Effector memory CD8-positive, alpha-beta T cell (primary cell): ENCODE measurements around the gene GPR176.
"Not testable (repeated sequence)": the region's sequence is repeated elsewhere in the genome, so short reads cannot be mapped to it uniquely, and the experiment has no call there.

ENCODE experiments used
- ATAC-seq: fragments of 150-1000 bp; cut with Tn5 transposase; replicated peaks from 2 replicates; pipeline ENCODE4 v1.10.0; 2021; ENCODE audit warnings: mild to moderate bottlenecking, moderate library complexity
- DNase-seq, 3 experiments: peaks; one replicate each; pipeline ENCODE4 v3.0.0; 2021
- H3K27ac Mint-ChIP-seq, 2 donors: one replicate each; pipeline ENCODE4 v1.8.0; 2022; ENCODE audit warnings: mild to moderate bottlenecking in 2 of 2, mixed read lengths in 2 of 2, moderate library complexity in 2 of 2
- H3K27me3 Mint-ChIP-seq, 2 donors: one replicate each; pipeline ENCODE4 v1.8.0; 2022; ENCODE audit warnings: mixed read lengths in 2 of 2
- H3K36me3 Mint-ChIP-seq: one replicate; pipeline ENCODE4 v1.8.0; 2022; ENCODE audit warnings: mild to moderate bottlenecking, moderate library complexity, mixed read lengths; ENCODE audit not compliant: insufficient read depth
- H3K4me1 Mint-ChIP-seq, 2 donors: one replicate each; pipeline ENCODE4 v1.8.0; 2022; ENCODE audit warnings: low read depth in 2 of 2, mixed read lengths in 2 of 2
- H3K4me3 Mint-ChIP-seq, 2 donors: one replicate each; pipeline ENCODE4 v1.8.0; 2022; ENCODE audit warnings: mild to moderate bottlenecking in 2 of 2, mixed read lengths in 2 of 2, moderate library complexity in 2 of 2
- H3K9me3 Mint-ChIP-seq, 2 donors: one replicate each; pipeline ENCODE4 v1.8.0; 2022; ENCODE audit warnings: mixed read lengths in 2 of 2

The GPR176 gene

DNA sequence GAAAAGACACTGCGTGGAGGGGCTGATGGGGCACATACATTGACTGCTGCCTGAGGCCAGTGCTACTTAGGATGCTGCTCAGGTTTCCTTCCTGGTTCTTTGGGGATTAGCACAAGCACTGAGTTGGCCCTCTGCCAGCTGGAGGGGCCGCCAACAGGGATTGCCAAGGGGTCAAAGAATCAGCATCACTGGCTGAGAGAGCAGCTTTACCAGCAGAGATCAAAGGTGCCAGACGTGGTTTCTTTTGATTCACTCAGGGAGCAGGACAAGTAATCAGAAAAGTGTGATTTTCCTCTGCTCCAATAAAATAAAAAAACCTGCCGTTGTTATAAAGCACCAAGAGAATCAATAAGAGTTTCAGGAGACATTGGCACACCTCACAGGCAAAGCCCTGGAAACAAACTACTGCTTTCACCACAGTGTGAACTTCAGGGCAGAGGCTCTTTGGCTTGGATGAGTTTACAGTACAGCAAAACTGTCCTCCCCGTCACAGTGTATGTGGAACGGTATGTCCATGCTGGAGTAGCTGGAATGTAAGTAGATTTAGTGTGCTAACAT is 91.6 kb downstream of the GPR176 start:
- H3K27ac Mint-ChIP-seq = no peak overlapping the region
- DNase-seq = no peak
- no peak for ATAC-seq

DNA sequence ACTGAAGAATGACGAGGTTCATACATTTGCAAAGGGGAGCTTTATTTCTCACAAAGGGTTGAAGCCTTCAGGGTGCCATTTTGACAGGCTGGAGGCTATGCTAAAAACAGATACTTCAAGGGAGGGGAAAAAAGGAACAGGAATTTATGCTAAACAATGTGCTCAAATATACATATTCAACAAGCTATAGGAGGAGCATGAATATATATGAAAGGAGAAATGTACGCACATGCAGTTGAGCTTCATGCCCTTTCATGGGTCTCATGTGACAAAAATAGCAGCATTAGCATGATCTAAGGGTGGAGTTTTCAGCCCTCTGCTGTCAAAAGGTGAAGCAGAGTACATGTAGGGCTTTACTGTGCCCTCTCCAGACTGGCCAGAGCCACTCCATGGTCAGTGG is 93.1 kb downstream of the GPR176 start:
- no peak for DNase-seq
- Mint-ChIP-seq H3K4me3 (no peak overlapping the region), H3K27me3 (peaks cover 20 to 30% of the 10 kb centered on the region in 2 donors), H3K9me3 (no peaks in the 10 kb centered on the region), H3K4me1 (no peaks in the 10 kb centered on the region), H3K27ac (no peak overlapping the region), H3K36me3 (no peaks in the 10 kb centered on the region)
- ATAC-seq = no peak

More for the DNA sequence above, 91.6 kb downstream of the GPR176 start:
- H3K9me3 Mint-ChIP-seq = no peaks in the 10 kb centered on the region
- no peaks in the 10 kb centered on the region for H3K4me1 Mint-ChIP-seq
- H3K27me3 Mint-ChIP-seq = peaks cover 30 to 45% of the 10 kb centered on the region in 2 donors
- no peak overlapping the region for H3K4me3 Mint-ChIP-seq
- H3K36me3 Mint-ChIP-seq = no peaks in the 10 kb centered on the region

DNA sequence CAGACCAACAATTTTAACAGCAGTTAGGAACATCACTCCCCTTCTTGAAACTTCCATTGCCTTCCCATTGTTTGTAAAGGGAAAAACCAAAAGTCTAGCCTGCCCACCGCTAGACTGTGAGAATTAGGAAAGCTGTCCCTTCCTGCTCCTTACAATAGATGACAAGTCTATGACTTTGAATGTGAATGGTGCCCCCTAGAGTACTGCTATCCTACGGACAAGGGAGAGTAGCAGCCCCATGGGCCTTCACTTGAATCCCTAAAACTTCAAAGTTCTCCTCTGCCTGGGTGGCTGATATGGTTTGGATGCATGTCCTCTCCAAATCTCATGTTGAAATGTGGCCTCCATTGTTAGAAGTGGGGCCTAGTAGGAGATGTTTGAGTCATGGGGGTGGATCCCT is 96.4 kb downstream of the GPR176 start:
- H3K4me3 Mint-ChIP-seq = no peak overlapping the region
- H3K27ac Mint-ChIP-seq = no peak overlapping the region
- no peaks in the 10 kb centered on the region for H3K4me1 Mint-ChIP-seq
- peaks cover 20% of the 10 kb centered on the region in 2 donors for H3K27me3 Mint-ChIP-seq
- H3K36me3 Mint-ChIP-seq = no peaks in the 10 kb centered on the region
- ATAC-seq (no peak), DNase-seq (no peak)
- H3K9me3 Mint-ChIP-seq = no peaks in the 10 kb centered on the region

DNA sequence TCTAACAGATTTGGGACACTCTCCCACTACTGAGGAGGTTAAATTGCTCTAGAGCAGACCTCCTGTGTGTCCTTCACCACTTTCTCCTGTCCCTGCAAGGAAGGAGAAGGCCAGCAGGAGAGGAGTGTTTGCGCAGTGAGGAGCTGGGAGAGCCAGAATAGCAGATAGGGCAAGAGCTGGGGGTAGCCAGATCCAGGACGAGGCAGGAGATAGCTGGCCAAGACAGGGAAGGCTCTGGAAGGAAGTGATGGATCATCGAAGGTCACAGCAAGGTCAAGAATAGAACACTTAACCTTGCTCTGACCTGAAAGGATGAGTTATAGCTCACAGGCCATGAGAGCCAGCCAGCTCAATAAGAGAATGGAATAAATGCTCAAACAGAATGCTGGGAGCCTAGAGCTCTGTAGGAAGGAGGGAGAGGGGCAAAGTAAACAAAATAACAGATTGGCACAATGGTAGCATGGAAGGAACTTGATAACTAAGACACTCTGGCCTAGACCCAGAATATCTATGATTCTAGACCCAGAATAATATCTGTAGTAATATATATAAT is 99.9 kb downstream of the GPR176 start:
- H3K36me3 Mint-ChIP-seq = no peaks in the 10 kb centered on the region
- H3K27ac Mint-ChIP-seq = no peak overlapping the region
- H3K4me1 Mint-ChIP-seq = no peaks in the 10 kb centered on the region
- peaks cover 5 to 8% of the 10 kb centered on the region in 2 donors for H3K27me3 Mint-ChIP-seq
- no peak overlapping the region for H3K4me3 Mint-ChIP-seq
- H3K9me3 Mint-ChIP-seq = no peaks in the 10 kb centered on the region
- no peak for DNase-seq
- ATAC-seq = no peak

DNA sequence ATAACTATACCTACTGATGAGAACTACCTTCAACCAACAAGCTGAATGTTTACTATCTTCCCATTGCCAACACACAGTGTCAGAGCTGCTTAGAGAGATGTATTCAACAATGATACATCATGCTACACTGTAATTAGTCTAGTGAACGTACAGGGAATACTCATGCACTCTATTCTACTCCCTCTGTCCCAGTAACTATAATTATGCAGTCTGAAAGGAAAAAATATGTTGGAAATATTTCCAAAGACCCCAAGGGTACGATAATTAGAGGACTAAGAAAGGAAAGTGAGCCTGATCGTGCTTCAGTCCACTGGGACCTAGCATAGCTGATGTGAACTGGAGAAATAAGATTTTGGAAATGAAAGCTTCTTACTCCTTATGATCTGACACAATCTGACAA is 100.5 kb downstream of the GPR176 start:
- Mint-ChIP-seq H3K27me3 (peaks cover 5 to 8% of the 10 kb centered on the region in 2 donors), H3K9me3 (no peaks in the 10 kb centered on the region), H3K36me3 (no peaks in the 10 kb centered on the region), H3K27ac (no peak overlapping the region), H3K4me1 (no peaks in the 10 kb centered on the region), H3K4me3 (no peak overlapping the region)
- DNase-seq (no peak), ATAC-seq (no peak)

DNA sequence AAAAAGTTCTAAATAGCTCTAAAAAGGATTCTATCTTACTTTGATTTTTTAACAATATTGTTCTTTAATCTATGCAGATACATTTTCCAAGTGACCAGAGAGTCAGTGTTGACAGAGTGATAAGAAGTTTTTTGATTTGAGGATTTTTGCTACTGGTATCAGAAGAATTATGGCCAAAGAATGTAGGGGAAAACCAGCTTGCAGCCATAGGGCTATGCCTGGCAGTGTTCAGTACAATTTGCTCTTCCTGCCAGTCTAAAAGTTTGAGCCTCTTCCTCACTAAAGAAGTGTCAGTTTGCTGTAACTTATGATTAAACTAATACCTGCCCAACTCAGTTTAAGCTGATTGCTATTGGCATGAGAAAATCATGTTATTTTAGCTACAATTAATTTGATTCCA is 102.2 kb downstream of the GPR176 start:
- DNase-seq = no peak
- Mint-ChIP-seq H3K36me3 (no peaks in the 10 kb centered on the region), H3K4me1 (no peaks in the 10 kb centered on the region), H3K27ac (no peak overlapping the region), H3K27me3 (peaks cover 5 to 8% of the 10 kb centered on the region in 2 donors), H3K9me3 (no peaks in the 10 kb centered on the region), H3K4me3 (no peak overlapping the region)
- ATAC-seq = no peak

DNA sequence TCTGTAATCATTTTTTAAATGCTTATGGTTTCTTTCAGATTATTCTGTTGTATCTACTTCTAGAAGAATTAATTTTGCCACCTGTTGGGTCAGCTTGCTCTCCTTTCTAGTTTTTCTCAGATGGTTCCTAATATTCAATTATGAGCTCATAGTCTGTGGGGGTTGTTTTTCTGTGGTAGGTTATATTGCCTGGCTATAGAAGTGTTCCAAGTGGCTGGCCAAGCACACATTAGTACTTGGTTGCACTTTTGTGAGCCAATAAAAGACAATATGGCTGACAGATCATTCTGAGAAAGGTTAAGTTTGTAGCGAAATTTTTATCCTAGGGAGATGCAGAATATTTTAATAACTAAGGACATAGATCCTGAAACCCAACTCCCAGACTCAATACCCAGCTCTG is 105.6 kb downstream of the GPR176 start:
- no peaks in the 10 kb centered on the region for H3K9me3 Mint-ChIP-seq
- H3K4me1 Mint-ChIP-seq = no peaks in the 10 kb centered on the region
- no peak for ATAC-seq
- H3K36me3 Mint-ChIP-seq = no peaks in the 10 kb centered on the region
- no peak overlapping the region for H3K27ac Mint-ChIP-seq
- DNase-seq = no peak
- H3K27me3 Mint-ChIP-seq = peaks cover 11 to 13% of the 10 kb centered on the region in 2 donors
- H3K4me3 Mint-ChIP-seq = no peak overlapping the region

DNA sequence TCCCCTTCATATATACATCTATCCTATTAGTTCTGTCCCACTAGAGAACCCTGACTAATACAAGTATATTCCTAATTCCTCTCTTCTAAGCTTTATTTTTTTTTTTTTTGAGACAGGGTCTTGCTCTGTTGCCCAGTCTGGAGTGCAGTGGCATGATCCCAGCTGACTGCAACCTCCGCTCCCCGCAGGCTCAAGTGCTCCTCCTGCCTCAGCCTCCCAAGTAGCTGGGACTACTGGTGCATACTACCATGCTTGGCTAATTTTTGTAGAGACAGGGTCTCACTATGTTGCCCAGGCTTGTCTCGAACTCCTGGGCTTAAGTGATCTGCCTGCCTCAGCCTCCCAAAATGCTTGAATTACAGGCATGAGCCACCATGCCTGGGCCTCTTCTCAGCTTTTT is 107.4 kb downstream of the GPR176 start:
- DNase-seq, H3K36me3 Mint-ChIP-seq, H3K27ac Mint-ChIP-seq, H3K4me3 Mint-ChIP-seq, H3K9me3 Mint-ChIP-seq, ATAC-seq, H3K4me1 Mint-ChIP-seq: not testable (repeated sequence)
- H3K27me3 Mint-ChIP-seq = peaks cover 27 to 31% of the 10 kb centered on the region in 2 donors

DNA sequence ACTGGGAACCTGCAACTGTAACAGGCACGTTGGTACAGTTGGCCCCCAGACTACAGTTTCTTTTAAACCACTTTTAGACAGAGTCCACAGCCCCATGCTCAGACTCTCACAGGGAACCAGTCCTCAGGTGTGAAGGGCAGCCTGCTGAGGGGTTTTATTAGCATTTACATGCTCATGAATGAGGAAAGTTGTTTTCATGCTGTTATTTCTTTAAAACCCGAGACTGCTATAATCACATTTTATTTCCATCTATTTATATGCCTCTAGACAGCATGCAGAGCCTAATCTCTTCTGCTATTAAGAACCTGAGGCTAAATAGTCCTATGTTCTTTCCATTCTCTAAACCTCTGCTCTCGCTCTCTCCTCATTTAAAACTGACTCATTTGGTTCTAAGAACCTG is 111.2 kb downstream of the GPR176 start:
- Mint-ChIP-seq H3K4me3 (no peak overlapping the region), H3K27ac (no peak overlapping the region), H3K27me3 (peaks cover 26 to 27% of the 10 kb centered on the region in 2 donors), H3K36me3 (no peaks in the 10 kb centered on the region), H3K9me3 (no peaks in the 10 kb centered on the region), H3K4me1 (no peaks in the 10 kb centered on the region)
- DNase-seq (no peak), ATAC-seq (no peak)

DNA sequence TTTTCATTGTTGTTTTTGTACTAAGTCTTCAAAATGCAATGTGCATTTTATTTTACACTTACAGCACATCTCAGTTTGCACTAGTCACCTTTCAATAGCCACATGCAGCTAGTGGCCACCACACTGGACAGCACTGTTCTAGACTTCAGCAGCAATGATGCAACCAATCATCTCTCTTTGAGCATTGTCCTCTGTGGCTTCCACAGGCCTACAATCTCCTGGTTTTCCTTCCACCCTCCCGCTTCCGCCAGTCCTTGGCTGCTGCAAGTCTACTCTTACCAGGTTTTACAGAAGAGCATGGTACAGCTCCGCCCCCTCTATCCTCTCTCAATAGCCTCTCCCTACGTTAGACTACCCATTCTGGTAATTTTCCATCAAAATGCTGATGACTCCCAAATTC is 112.3 kb downstream of the GPR176 start:
- H3K4me3 Mint-ChIP-seq = no peak overlapping the region
- no peaks in the 10 kb centered on the region for H3K36me3 Mint-ChIP-seq
- H3K9me3 Mint-ChIP-seq = no peaks in the 10 kb centered on the region
- peaks cover 33 to 36% of the 10 kb centered on the region in 2 donors for H3K27me3 Mint-ChIP-seq
- DNase-seq (no peak), ATAC-seq (no peak)
- no peaks in the 10 kb centered on the region for H3K4me1 Mint-ChIP-seq
- H3K27ac Mint-ChIP-seq = no peak overlapping the region

DNA sequence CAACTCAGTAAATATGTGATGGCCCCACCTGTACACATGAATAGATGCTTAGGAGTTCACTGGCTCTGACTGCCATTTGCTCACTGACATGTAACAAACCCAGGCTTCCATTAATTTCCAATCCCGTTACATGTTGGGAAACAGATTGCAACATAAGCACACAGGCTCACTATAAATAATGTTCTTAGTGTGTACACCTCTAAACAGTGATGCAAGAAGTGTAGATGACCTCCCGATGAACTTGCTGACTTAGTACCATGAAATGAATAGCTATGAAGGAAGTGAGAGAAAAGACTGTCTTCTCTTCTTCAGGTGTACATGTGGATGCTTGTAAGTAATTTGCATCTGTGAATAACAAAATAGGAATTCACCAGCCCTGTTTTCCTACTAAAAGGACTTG is 116.0 kb downstream of the GPR176 start:
- no peaks in the 10 kb centered on the region for H3K9me3 Mint-ChIP-seq
- H3K27ac Mint-ChIP-seq = no peak overlapping the region
- peaks cover 55 to 59% of the 10 kb centered on the region in 2 donors for H3K27me3 Mint-ChIP-seq
- ATAC-seq (no peak), DNase-seq (no peak)
- no peaks in the 10 kb centered on the region for H3K4me1 Mint-ChIP-seq
- peaks cover 2% of the 10 kb centered on the region for H3K36me3 Mint-ChIP-seq
- no peak overlapping the region for H3K4me3 Mint-ChIP-seq

DNA sequence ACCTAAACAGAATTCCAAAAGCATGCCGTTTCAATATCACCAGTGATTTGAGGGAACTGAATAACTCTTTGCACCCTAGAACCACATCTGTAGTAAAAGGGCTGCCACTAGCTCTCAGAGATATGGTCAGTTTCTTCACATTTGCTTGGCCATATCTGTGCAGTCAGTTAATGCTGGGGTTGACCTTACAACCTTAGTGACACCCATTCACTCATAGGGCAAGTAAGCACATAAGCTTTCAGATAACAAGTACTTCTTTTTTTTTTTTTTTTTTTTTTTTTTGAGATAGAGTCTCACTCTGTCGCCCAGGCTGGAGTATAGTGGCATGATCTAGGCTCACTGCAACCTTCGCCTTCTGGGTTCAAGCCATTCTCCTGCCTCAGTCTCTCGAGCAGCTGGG is 117.0 kb downstream of the GPR176 start:
- DNase-seq (no peak), ATAC-seq (no peak)
- H3K36me3 Mint-ChIP-seq = peaks cover 2% of the 10 kb centered on the region
- H3K27ac Mint-ChIP-seq = no peak overlapping the region
- H3K4me3 Mint-ChIP-seq = no peak overlapping the region
- no peaks in the 10 kb centered on the region for H3K9me3 Mint-ChIP-seq
- peaks cover 48 to 59% of the 10 kb centered on the region in 2 donors for H3K27me3 Mint-ChIP-seq
- H3K4me1 Mint-ChIP-seq = no peaks in the 10 kb centered on the region

DNA sequence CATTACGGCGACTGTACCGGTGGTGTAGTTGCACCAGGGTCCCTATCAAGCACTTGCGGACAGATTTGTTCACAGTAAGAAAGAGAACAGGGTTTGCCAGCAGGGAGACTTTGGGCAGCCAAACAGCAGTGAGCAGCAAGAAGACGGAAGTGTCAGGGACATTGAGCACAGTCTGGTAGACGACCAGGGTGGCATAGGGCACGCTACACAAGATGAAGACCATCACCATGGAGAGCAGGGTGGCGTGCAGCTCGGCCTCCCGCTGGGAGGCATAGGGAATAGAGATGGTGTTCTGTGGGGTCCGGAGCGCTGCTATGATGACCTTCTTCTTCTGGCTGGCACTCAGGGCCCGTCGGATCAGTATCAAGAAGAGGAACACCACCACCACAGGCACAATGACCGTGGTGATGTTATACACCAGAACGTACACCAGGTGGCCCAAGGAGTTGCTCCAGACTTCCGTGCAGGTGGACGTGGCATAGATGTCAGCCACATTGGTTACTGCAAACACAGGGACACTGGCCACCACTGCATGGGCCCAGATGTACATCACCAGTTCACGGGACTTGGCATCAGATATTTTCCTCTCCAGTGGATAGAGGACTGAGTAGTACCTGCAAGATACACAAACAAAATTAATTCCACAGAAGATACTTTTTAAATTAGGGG is 118.3 kb downstream of the GPR176 start:
- ATAC-seq (no peak), DNase-seq (no peak)
- no peak overlapping the region for H3K27ac Mint-ChIP-seq
- peaks cover 2% of the 10 kb centered on the region for H3K36me3 Mint-ChIP-seq
- no peaks in the 10 kb centered on the region for H3K9me3 Mint-ChIP-seq
- no peak overlapping the region for H3K4me3 Mint-ChIP-seq
- no peaks in the 10 kb centered on the region for H3K4me1 Mint-ChIP-seq
- peaks cover 42 to 66% of the 10 kb centered on the region in 2 donors for H3K27me3 Mint-ChIP-seq

DNA sequence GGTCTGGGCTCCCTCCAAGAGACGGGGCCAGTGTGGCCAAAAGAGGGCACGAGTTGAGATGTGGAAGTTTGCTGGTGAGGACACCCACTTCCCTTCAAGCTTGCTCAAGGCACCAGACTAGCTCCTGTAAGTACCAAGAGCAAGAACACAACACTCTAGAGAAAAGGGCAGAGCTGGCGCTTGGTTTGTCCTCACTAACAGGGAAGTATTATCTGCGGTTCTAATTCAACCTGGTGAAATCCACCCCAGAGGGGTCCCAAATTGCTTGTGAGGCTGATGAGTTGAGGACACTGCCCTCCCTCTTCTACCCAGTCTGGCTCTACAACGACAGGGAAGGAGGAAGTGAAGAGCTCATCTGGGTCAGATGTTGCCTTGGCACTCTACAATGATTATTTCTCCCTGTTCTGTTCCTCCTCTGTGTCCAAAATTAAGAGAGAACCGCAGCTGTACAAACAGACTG is 120.5 kb downstream of the GPR176 start:
- Mint-ChIP-seq H3K4me3 (no peak overlapping the region), H3K27me3 (peaks cover 63 to 88% of the 10 kb centered on the region in 2 donors), H3K36me3 (peaks cover 2% of the 10 kb centered on the region), H3K9me3 (no peaks in the 10 kb centered on the region), H3K4me1 (no peaks in the 10 kb centered on the region), H3K27ac (no peak overlapping the region)
- ATAC-seq (no peak), DNase-seq (no peak)
